Neural cell (in vitro differentiated cells): ENCODE data around the gene UQCRQ. TPM values are rescaled to one million over a fixed set of nuclear protein-coding genes. Genes with fewer than 3 reads are reported as not detected.

ENCODE experiments used
- H2AFZ ChIP-seq: fragments of 200-600, 300-800 bp; sonication (generic), shearing (Covaris generic); 2 replicates; pipeline ENCODE4 v1.6.0; 2014; ENCODE audit warnings: low read depth, mild to moderate bottlenecking, antibody characterized with exemption, low read length, moderate library complexity
- H3F3A ChIP-seq: fragments of 200-600 bp; shearing (Covaris generic); 2 replicates; pipeline ENCODE4 v1.6.1; 2016; ENCODE audit warnings: mild to moderate bottlenecking, moderate library complexity, mixed read lengths, antibody characterized with exemption, low read length; ENCODE audit not compliant: insufficient read depth, poor library complexity, severe bottlenecking
- H3K27ac ChIP-seq: fragments of 200-600, 300-800 bp; sonication (generic), shearing (Covaris generic); 2 replicates; pipeline ENCODE4 v1.5.1; 2014; ENCODE audit warnings: mild to moderate bottlenecking, low read length, moderate library complexity
- H3K27me3 ChIP-seq: fragments of 300-800, 200-600 bp; sonication (generic), shearing (Covaris generic); 2 replicates; pipeline ENCODE4 v1.6.0; 2014; ENCODE audit warnings: mild to moderate bottlenecking, low read depth, low read length, moderate library complexity; ENCODE audit not compliant: insufficient read depth
- H3K36me3 ChIP-seq: fragments of 300-800, 200-600 bp; sonication (generic), shearing (Covaris generic); 2 replicates; pipeline ENCODE4 v1.5.1; 2014; ENCODE audit warnings: mild to moderate bottlenecking, antibody characterized with exemption, low read length, moderate library complexity; ENCODE audit not compliant: insufficient read depth
- H3K4me2 ChIP-seq: fragments of 300-800, 200-600 bp; sonication (generic), shearing (Covaris generic); 2 replicates; pipeline ENCODE4 v1.6.0; 2014; ENCODE audit warnings: mild to moderate bottlenecking, low read length
- H3K4me3 ChIP-seq: fragments of 300-800, 200-600 bp; sonication (generic), shearing (Covaris generic); 2 replicates; pipeline ENCODE4 v1.5.1; 2014; ENCODE audit warnings: mild to moderate bottlenecking, low read length, moderate library complexity
- H3K79me2 ChIP-seq: fragments of 200-600 bp; shearing (Covaris generic); replicated peaks from 2 replicates; pipeline ENCODE4 v1.6.0; 2014; ENCODE audit warnings: mild to moderate bottlenecking, low read length, moderate library complexity; ENCODE audit not compliant: insufficient read depth
- H3K9ac ChIP-seq: fragments of 300-800, 200-600 bp; sonication (generic), shearing (Covaris generic); 2 replicates; pipeline ENCODE4 v1.6.1; 2016; ENCODE audit warnings: mild to moderate bottlenecking, low read length, mixed read lengths
- H3K9me2 ChIP-seq: fragments of 200-600 bp; shearing (Covaris generic); 2 replicates; pipeline ENCODE4 v1.6.1; 2016; ENCODE audit warnings: mild to moderate bottlenecking, low read length, mixed read lengths; ENCODE audit not compliant: insufficient read depth
- H3K9me3 ChIP-seq: fragments of 200-600, 300-800 bp; sonication (generic), shearing (Covaris generic); 2 replicates; pipeline ENCODE4 v1.6.1; 2016; ENCODE audit warnings: mild to moderate bottlenecking, mixed run types, low read length, moderate library complexity, mixed read lengths
- H4K20me1 ChIP-seq: fragments of 200-600 bp; shearing (Covaris generic); 2 replicates; pipeline ENCODE4 v1.6.1; 2016; ENCODE audit warnings: mild to moderate bottlenecking, mixed run types; ENCODE audit not compliant: insufficient read depth
- EP300 ChIP-seq: fragments of 450-650 bp; conservative IDR thresholded peaks from 2 replicates; pipeline ENCODE4 v1.6.1; 2014; ENCODE audit warnings: antibody characterized with exemption, mild to moderate bottlenecking, moderate library complexity; ENCODE audit not compliant: poor library complexity, severe bottlenecking
- EZH2 ChIP-seq: fragments of 200-600, 300-800 bp; shearing (Covaris generic), sonication (generic); IDR thresholded peaks from 2 replicates; pipeline ENCODE4 v1.6.1; 2014; ENCODE audit warnings: antibody characterized with exemption, low read length, borderline replicate concordance, mild to moderate bottlenecking; ENCODE audit not compliant: insufficient read depth, poor library complexity, severe bottlenecking
- MXI1 ChIP-seq: fragments of 450-650 bp; conservative IDR thresholded peaks from 2 replicates; pipeline ENCODE4 v1.6.1; 2014; ENCODE audit warnings: antibody characterized with exemption, mild to moderate bottlenecking; ENCODE audit not compliant: poor library complexity, severe bottlenecking
- POLR2AphosphoS5 ChIP-seq: IDR thresholded peaks from 2 replicates; pipeline ENCODE4 v1.6.1; 2012
- RAD21 ChIP-seq: fragments of 450-650 bp; conservative IDR thresholded peaks from 2 replicates; pipeline ENCODE4 v1.6.1; 2014; ENCODE audit warnings: antibody characterized with exemption, mild to moderate bottlenecking, moderate library complexity
- SMC3 ChIP-seq: fragments of 450-650 bp; conservative IDR thresholded peaks from 2 replicates; pipeline ENCODE4 v1.6.1; 2014; ENCODE audit warnings: antibody characterized with exemption, mild to moderate bottlenecking, moderate library complexity; ENCODE audit not compliant: poor library complexity
- TAF1 ChIP-seq: IDR thresholded peaks from 2 replicates; pipeline ENCODE4 v1.6.1; 2012; ENCODE audit warnings: low read depth
- polyA plus RNA-seq: library from polyadenylated mRNA; depleted of rRNA; stranded (reverse); fragments of >200 nt; gene quantifications from 2 replicates; pipeline ENCODE4 v1.2.3, GENCODE V29; 2014
- TF ChIP-seq, protein P1 (sequence below): IDR thresholded peaks from 2 replicates; pipeline ENCODE4 v1.6.1; 2012; ENCODE audit warnings: borderline replicate concordance
- TF ChIP-seq, protein P2 (sequence below): fragments of 450-650 bp; IDR thresholded peaks from 2 replicates; pipeline ENCODE4 v1.5.1; 2014; ENCODE audit warnings: antibody characterized with exemption, mild to moderate bottlenecking, moderate library complexity; ENCODE audit not compliant: poor library complexity, severe bottlenecking

UQCRQ gene
- polyA plus RNA-seq, 1 donor from 2014 or later, result 444 TPM

DNA sequence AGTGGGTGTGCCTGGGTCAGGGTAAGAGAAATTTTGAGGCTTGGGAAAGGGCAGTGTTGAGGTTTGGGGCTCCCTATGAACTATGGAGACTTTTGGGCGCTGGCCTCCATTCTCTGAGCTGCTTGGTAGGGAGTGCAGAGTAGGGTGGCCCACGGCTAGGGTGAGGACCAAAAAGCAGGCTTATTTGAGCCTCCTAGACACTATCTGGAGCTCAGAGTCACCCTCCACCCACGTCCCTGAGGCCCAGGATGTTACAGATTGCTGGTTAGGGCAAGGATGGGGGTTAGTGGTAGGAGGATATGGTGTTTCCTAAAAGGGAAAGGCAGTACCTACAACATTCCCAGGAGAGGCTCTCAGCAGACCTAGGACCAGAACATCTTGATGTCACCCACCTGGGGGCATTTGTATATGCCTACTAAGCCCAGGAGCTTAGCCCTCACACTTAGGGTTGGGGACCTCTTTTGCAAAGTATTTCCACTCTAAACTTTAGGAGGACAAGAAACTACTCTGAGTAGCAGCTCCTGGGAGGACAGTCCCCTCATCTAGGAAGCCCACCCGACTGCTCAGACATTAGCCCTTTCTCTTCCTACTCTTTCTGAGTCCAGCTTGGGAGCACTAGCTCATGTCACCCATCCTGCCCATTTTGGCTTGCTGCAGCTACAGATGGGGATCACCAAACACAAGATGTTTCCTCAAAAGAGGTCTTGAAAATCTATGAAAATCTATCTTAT lies 38.3 kb upstream of the UQCRQ start:
- Histone ChIP-seq H3F3A (no peaks in the 10 kb centered on the region), H2AFZ (no peak overlapping the region), H3K9me2 (no peaks in the 10 kb centered on the region), H3K9ac (no peak overlapping the region), H3K79me2 (no peaks in the 10 kb centered on the region), H4K20me1 (no peaks in the 10 kb centered on the region), H3K27me3 (peaks cover 83% of the 10 kb centered on the region), H3K9me3 (no peaks in the 10 kb centered on the region), H3K4me2 (no peak overlapping the region), H3K4me3 (no peak overlapping the region), H3K36me3 (no peaks in the 10 kb centered on the region), H3K27ac (no peak overlapping the region)
- TF ChIP-seq EZH2, result no peak
- no peak for TF ChIP-seq SMC3
- no peak for TF ChIP-seq RAD21
- no peak for TF ChIP-seq TAF1
- no peak for TF ChIP-seq POLR2AphosphoS5
- TF ChIP-seq MXI1, result no peak
- TF ChIP-seq, protein P1, sequence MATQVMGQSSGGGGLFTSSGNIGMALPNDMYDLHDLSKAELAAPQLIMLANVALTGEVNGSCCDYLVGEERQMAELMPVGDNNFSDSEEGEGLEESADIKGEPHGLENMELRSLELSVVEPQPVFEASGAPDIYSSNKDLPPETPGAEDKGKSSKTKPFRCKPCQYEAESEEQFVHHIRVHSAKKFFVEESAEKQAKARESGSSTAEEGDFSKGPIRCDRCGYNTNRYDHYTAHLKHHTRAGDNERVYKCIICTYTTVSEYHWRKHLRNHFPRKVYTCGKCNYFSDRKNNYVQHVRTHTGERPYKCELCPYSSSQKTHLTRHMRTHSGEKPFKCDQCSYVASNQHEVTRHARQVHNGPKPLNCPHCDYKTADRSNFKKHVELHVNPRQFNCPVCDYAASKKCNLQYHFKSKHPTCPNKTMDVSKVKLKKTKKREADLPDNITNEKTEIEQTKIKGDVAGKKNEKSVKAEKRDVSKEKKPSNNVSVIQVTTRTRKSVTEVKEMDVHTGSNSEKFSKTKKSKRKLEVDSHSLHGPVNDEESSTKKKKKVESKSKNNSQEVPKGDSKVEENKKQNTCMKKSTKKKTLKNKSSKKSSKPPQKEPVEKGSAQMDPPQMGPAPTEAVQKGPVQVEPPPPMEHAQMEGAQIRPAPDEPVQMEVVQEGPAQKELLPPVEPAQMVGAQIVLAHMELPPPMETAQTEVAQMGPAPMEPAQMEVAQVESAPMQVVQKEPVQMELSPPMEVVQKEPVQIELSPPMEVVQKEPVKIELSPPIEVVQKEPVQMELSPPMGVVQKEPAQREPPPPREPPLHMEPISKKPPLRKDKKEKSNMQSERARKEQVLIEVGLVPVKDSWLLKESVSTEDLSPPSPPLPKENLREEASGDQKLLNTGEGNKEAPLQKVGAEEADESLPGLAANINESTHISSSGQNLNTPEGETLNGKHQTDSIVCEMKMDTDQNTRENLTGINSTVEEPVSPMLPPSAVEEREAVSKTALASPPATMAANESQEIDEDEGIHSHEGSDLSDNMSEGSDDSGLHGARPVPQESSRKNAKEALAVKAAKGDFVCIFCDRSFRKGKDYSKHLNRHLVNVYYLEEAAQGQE, result no peak
- TF ChIP-seq, protein P2, sequence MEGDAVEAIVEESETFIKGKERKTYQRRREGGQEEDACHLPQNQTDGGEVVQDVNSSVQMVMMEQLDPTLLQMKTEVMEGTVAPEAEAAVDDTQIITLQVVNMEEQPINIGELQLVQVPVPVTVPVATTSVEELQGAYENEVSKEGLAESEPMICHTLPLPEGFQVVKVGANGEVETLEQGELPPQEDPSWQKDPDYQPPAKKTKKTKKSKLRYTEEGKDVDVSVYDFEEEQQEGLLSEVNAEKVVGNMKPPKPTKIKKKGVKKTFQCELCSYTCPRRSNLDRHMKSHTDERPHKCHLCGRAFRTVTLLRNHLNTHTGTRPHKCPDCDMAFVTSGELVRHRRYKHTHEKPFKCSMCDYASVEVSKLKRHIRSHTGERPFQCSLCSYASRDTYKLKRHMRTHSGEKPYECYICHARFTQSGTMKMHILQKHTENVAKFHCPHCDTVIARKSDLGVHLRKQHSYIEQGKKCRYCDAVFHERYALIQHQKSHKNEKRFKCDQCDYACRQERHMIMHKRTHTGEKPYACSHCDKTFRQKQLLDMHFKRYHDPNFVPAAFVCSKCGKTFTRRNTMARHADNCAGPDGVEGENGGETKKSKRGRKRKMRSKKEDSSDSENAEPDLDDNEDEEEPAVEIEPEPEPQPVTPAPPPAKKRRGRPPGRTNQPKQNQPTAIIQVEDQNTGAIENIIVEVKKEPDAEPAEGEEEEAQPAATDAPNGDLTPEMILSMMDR, result no peak
- no peak for TF ChIP-seq EP300

DNA sequence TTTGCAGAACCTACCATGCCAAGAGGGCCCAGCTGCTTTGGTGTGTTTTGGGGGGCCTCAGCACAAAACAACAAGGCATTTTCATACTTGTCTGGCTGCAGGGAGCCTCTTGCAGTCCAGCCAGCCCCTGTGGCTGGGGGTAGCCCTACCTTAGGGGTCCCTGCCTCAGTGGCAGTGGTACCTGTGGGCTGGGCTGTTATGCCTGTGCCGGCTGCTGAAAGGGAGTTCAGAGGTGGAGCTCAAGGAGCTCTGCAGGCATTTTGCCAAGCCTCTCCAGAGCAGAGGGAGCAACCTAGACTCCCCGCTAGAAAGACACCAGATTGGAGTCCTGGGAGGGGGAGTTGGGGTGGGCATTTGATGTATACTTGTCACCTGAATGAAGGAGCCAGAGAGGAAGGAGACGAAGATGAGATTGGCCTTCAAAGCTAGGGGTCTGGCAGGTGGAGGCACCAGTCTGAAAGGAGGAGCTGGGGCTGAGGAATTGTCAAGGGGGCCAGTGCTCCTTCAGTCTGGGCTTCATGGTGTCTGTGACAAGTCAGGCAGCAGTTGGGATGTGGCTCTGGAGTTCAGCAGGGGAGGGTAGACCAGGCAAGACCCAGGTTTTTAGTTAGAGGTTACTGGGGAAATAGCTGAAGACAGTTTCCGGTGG lies 37.5 kb upstream of the UQCRQ start:
- Histone ChIP-seq H3K9ac (no peak overlapping the region), H3K27me3 (peaks cover 75% of the 10 kb centered on the region), H3K4me3 (no peak overlapping the region), H2AFZ (no peak overlapping the region), H4K20me1 (no peaks in the 10 kb centered on the region), H3K36me3 (no peaks in the 10 kb centered on the region), H3K27ac (no peak overlapping the region), H3K9me2 (no peaks in the 10 kb centered on the region), H3K9me3 (no peaks in the 10 kb centered on the region), H3K79me2 (no peaks in the 10 kb centered on the region), H3K4me2 (no peak overlapping the region), H3F3A (no peaks in the 10 kb centered on the region)
- TF ChIP-seq MXI1 (no peak), POLR2AphosphoS5 (no peak), RAD21 (no peak), TAF1 (no peak), EZH2 (no peak), SMC3 (no peak), EP300 (no peak)
- TF ChIP-seq, protein P2, result no peak
- TF ChIP-seq, protein P1, result no peak
